GM18505 (cell line): ENCODE measurements around the gene XPNPEP2.

Source experiments
- ATAC-seq: cut with Tn5 transposase; IDR thresholded peaks from one replicate; pipeline ENCODE4 v1.9.1; 2021; ENCODE audit not compliant: unreplicated experiment
- POLR2A ChIP-seq: IDR thresholded peaks from 4 replicates; pipeline ENCODE4 v1.6.1; 2011; ENCODE audit warnings: borderline replicate concordance; ENCODE audit not compliant: insufficient read depth, insufficient read length; ENCODE audit errors: extremely low read depth

XPNPEP2 gene, protein sequence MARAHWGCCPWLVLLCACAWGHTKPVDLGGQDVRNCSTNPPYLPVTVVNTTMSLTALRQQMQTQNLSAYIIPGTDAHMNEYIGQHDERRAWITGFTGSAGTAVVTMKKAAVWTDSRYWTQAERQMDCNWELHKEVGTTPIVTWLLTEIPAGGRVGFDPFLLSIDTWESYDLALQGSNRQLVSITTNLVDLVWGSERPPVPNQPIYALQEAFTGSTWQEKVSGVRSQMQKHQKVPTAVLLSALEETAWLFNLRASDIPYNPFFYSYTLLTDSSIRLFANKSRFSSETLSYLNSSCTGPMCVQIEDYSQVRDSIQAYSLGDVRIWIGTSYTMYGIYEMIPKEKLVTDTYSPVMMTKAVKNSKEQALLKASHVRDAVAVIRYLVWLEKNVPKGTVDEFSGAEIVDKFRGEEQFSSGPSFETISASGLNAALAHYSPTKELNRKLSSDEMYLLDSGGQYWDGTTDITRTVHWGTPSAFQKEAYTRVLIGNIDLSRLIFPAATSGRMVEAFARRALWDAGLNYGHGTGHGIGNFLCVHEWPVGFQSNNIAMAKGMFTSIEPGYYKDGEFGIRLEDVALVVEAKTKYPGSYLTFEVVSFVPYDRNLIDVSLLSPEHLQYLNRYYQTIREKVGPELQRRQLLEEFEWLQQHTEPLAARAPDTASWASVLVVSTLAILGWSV

DNA sequence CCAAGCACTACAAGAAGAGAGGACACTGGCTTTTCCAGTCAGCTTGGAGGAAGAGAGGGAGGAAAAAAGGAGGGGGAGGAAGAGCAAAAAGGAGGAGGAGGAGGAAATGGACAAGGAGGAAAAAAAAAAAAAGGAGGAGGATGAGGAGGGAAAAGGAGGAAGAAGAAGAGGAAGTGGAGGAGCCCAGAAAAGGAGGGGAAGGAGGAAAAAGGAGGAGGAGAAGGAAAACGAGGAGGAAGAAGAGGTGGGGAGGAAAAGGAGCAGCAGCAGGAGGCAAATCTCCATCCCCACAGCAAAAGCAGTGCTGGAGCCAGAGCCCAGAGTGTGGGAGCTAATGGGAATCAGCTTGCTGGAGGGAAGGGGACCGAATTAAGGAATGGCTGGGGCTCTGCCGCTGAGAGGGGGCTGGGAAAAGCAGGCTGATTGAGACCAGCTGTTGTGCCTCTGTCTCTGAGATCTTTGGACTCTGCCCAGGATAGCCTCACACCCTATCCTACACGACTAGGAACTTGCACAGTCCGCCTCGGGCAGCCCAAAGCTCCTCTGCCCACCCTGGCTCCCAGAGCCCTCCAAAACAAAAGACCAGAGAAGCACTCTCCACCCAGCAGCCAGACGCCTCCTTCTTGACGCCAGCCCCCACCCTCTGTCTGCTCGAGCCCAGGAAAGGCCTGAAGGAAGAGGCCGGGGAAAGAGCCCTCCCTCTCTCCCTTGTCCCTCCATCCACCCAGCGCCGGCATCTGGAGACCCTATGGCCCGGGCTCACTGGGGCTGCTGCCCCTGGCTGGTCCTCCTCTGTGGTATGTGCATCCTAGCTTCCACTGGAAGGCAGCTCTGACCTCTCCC, at the start of gene XPNPEP2:
XPNPEP2 (plus strand) TSS at position 514 of the 843 bp plus-strand sequence; CDS start at position 749, 235 bp downstream.
- ATAC-seq: no peak
- no peak for TF ChIP-seq POLR2A

DNA sequence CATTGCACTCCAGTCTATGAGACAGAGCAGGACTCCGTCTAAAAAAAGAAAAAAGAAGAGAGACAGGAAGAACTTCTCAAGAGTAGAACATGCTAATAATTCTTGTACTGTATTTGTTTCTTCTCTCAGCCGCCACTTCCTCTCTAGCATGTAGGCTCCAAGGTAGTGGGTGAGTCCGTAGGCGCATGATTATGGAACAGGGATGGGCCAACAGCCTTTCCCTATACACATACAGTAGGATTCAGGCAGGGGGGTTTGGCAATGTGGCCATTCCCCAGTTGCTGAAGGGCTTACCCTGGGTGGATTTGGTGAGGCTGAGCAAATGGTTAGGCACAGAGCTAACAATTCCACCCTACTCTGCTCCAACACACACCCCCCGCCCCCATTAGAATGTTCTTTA, 49.0 kb upstream of the XPNPEP2 start:
- no peak for ATAC-seq
- no peak for TF ChIP-seq POLR2A

DNA sequence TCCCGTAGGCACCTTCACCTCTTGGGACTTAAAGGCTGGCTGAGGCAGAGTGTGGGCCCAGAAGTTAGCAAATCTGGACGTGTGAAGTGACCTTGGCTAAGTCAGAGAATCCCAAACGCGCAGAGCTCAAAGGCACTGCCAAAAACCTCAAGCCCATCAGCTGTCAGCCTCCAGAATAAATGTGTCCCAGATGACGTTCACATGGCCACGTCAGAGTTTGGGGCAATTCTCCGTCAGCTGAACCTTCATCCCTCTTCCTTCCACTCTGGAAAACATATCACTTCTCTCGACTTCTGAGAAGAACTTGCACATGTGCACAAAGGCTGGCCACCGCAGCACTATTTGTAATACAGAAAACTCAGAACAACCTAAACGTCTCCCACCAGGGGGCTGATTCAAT, 48.3 kb upstream of the XPNPEP2 start:
- TF ChIP-seq POLR2A: no peak
- ATAC-seq: no peak

DNA sequence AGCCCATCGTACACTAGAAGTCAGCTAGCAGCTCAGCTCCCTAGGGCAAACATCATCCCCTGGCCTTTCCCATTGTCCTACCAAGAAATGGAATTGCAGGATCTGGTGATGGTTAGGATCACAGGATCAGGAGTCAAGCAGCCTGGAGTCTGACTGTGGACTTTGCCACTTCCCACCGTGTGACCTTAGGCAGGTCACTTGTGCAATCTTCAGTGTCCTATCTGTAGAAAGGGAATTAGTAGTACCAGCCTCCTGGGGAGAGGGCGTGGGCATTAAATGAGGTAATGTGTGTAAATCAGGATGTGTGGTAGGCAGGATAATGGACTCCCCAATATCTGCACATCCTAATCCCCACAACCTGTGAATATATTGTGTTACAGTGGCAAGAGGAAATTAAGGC, 45.4 kb upstream of the XPNPEP2 start:
- ATAC-seq: no peak
- TF ChIP-seq POLR2A: no peak

DNA sequence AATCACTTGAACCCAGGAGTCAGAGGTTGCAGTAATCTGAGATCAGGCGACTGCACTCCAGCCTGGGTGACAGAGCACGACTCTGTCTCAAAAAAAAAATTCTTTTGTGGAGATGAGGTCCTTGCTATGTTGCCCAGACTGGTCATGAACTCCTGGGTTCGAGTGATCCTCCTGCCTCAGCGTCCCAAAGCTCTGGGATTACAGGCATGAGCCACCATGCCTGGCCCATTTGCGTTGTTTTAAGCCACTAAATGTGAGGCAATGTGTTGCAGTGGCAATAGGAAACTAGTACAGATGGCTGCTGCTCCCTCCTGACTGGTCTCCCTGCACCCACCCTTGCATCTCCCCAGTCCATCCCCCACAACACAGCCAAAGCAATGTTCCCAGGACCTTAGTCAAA, 44.0 kb upstream of the XPNPEP2 start:
- TF ChIP-seq POLR2A: no peak
- no peak for ATAC-seq

DNA sequence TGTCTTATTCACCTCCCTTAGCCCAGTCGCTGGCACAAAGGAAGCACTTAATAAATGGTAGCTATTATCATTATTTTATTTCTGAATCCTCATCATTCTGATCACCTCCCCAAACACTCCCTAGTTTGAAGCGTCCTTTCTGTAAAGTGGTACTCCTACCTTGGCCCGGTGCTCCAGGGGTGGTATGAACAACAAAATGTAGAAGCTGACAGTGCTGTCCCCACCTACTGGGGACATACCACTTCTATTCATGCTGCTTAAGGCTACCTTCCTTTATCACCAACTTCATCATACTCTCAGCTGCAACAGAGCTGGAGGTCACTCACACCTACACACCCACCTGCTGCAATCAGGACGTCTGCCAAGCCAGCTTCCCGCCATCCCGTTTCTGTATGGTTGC, 43.2 kb upstream of the XPNPEP2 start:
- TF ChIP-seq POLR2A: no peak

DNA sequence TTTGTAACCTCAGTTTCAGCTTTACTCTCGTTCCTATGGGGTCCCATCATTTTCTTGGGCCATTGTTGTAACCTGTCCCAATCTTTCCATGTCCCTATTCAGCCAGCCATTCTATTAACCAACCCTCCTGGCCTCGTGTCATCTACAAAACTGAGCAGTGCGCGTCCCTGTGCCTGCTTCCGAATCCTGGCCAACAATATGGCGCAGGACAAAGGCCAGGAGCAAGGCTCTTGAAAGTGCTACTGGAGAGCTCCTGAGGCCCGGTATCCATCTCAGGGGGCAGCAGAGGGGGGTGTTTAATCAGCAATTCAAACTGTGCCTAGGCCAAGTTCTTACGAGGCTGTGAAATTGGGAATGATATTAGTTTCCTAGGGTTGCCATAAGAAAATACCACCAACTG, 42.8 kb upstream of the XPNPEP2 start:
- no peak for ATAC-seq
- TF ChIP-seq POLR2A: no peak

More for the DNA sequence above, 43.2 kb upstream of the XPNPEP2 start:
- ATAC-seq: no peak

DNA sequence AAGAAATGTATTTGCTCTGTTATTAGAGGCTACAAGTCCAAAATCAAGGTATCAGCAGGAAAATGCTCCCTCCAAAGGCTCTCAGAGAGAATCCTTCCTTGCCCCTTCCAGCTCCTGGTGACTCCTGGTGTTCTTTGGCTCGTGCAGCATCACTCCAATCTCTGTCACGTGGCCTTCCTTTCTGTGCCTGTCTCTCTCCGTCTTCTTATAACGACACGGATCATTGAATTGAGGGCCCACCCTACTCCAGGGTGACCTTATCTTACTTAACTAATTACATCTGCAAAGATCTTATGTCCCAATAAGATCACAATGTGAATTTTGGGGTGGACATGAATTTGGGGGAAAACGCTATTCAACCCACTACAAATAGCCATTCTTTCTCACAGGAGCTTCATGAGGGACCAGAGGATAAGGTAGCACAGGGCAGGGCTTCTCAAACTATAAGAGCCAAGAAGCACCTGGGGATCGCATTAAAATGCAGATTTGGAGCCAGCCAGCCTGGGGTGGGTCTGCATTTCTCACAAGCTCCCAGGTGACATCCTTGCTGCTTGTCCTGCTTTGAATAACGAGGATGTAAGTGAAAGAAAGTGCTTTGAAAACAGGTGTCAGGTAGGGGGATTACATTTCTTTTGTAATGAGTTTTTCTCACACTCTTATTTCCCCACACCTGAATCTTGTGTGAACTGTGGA, 42.2 kb upstream of the XPNPEP2 start:
- TF ChIP-seq POLR2A: no peak
- no peak for ATAC-seq

DNA sequence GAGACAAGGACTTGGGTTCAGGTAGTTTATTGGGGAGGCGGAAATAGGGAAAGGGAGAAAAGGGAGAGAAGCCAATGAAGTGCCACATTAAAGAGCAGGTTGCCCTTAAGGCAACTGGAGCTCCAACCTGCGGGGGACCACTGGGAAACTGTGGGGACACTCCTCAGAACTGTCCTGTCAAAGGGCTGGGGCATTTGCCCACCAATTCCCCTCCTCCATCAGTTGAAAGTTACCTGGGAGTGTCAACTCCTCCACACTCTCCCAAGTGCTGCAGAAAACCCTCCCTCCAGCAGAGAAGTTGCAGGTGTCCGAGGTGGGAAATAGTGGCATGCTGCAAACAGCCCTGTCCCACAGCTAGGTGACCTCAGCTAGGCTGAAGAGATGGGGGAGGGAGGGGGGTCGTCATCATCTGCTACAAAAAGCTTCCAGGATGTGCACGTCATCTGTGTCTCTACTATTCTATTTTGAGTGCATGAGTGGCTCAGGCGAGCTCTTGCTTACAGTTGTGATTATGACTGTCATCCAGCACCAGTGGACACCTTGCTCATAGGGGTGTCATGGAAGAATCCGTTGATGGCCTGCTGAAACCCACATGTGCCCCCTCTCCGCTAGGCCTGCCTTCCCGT, 41.5 kb upstream of the XPNPEP2 start:
- ATAC-seq: no peak
- no peak for TF ChIP-seq POLR2A

DNA sequence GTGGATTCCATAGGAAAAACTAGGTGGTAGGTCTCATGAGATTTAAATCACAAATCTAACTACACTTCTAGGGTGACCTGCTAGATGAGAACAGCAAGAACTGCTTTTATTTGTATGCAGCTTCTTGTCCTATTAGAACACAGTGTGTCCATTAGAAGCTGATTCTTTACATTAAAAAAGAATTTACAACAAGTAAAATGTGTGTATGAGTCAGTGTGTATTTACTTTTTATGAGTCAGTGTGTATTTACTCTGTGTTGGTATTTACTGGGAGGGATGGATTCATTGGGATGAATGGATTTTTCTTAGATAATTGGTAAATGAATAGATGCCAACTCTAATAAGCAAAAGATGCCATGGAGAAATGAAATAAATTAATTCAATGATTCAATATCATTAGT, 40.6 kb upstream of the XPNPEP2 start:
- no peak for TF ChIP-seq POLR2A
- ATAC-seq: no peak

DNA sequence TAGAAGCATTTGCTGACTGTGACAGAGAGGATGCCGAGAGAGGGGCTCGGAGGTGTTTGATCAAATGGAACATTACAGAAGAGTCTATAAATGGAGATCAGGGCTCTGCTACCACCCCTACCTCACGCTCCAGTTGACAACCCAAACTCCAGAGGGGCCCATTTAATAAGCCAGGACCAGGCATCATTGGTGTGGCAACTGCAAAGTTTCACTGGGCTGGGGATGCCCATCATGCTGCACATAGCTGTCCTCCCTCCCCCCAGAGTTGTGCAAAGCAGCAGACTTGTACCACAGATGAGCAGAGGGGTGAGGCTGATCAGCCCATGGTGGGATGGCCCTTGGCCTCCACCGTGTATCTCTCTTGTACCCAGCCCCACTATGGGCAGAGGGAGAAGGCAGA, 38.2 kb upstream of the XPNPEP2 start:
- ATAC-seq: no peak
- no peak for TF ChIP-seq POLR2A

DNA sequence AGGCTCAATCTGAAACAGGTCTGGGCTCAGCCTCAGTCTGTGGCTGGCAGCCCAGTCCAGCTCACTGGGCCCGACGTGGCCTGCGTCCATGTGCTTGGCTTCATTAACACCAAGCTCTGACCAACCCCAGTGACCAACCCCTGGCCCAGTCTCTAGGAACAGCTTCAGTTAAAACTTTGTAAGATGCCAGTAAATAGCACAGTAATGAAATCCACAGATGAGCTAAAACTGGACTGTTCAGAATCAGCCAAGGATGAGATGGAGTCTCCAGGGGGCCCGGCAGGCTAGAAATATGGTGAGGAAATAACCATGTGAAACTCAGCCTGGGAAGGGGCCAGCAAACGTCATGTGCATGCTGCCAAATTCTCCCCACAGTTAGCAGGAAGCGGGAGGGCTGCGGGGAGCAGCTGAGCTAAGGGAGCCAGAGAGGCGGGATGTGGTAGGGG, 37.1 kb upstream of the XPNPEP2 start:
- ATAC-seq: no peak
- TF ChIP-seq POLR2A: no peak
